Loucy (cell line): Measurements from ENCODE around the gene FOSB.

Experiments
- CTCF ChIP-seq: fragments of 200-600 bp; sonication (generic); conservative IDR thresholded peaks from 2 replicates; pipeline ENCODE4 v1.5.1; 2014; ENCODE audit warnings: mild to moderate bottlenecking, antibody characterized with exemption, low read length
- EZH2phosphoT487 ChIP-seq: fragments of 200-600 bp; IDR thresholded peaks from 2 replicates; pipeline ENCODE4 v1.6.1; 2018; ENCODE audit warnings: antibody characterized with exemption, mild to moderate bottlenecking, moderate library complexity, borderline replicate concordance

DNA sequence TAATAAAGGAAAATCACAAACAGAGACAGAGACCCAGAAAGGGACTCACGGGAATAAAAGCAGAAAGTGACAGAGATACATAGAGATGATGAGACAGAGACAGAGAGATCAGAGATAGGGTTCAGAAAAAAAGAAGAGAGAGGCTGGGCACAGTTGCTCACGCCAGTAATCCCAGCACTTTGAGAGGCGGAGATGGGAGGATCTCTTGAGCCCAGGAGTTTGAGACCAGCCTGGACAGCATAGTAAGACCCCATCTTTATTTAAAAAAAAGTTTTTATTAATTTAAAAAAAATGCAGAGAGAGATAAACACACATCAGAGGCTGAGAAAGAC is 19.4 kb upstream of the FOSB start:
- TF ChIP-seq CTCF (no peak), EZH2phosphoT487 (no peak)
